GM19395 (cell line): ENCODE measurements around the gene POLG2.
"Not testable (repeated sequence)": the region's sequence is repeated elsewhere in the genome, so short reads cannot be mapped to it uniquely, and the experiment has no call there.

Source experiments
- ATAC-seq: cut with Tn5 transposase; IDR thresholded peaks from one replicate; pipeline ENCODE4 v1.9.1; 2021; ENCODE audit warnings: mild to moderate bottlenecking, moderate library complexity; ENCODE audit not compliant: unreplicated experiment

POLG2 gene

DNA sequence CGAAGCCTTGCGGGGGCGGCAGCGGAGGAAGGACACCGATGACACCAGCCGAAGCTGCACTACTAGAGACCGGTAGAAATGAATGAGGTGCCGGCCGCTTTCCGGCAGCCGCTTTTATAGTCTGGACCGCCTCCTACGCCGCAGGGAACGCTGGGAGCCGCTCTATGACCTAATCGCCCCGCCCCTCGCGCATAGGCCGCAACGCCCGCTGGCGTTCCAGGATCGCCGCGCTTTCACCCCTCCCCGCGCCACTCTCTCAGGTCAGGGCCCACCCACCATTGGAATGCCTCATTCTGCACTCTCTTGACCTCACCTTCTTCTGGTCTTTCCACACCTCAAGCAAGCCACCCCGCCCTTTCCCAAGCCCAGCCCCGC, 9.3 kb upstream of the POLG2 start, which contains the start of gene DDX5:
TSS of gene DDX5 (minus strand) at position 89 of the 375 bp plus-strand sequence. CDS start 170 bp downstream, outside the sequence.
- ATAC-seq, result peak; percentile 69

DNA sequence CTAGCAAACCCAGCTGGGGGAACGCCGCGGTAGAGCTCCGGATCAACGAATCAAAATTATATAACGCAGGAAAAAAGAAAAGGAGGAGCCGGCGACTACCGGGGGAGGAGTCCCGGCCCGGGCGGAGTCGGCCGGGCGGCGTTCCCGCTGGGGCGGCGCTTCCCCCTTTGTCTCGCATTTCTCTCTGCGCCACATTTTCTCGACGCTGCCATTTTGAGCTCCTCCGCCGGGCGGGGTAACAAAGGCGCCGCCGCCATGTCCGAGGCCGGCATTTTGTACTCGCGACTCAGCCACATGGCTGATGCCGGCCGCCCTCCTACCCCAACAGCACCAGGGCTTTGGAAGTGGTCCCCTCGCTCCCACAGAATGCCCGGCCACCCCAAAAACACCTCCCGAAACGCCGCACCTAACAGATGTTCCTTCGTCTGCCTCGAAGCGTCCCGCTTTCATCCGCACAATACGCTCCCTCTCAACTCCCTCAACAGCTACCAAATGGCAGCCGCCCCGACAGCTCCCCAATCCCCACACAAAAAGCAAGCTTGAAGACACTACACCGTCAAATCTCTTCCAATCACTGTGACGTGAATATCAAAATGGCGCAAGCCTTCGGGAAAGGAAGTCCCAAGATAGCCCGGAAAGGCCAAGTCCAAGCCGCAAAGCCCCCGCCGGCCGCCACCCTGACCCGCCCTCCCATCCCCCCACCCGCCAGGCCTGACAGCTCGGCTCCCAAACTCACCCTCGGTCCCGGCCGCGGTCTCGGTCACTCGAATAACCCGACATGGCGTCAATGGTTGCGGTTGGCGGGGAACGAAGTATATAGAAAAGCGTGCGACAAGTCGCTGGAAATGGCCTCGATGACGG, 8.7 kb upstream of the POLG2 start:
- peak; percentile 3 for ATAC-seq

DNA sequence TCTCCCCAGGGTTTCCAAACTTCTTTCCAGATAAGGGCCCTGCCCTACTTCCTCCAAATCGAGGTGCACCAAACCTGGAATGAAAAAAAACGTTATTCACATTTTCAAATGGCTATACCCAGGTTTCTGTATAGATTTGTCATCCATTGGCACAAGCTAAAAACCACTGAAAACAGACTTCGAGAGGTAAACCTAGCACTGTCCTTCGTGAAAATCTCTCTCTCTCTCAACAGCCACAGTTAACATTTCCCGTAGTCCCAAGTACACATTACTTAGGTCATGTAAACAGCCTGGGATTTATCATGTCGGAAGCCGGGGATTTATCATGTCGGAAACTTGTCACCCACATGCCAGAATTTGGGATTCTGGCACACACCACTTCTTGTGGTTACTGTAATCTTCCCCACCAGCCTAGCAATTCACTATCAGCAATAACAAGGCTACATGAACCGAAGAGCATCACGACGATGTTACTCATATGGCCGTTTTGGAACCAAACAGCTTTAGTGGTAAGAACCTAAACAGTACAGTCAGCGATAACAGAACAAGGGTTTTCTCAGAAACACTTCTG, 8.0 kb upstream of the POLG2 start:
- ATAC-seq, result no peak

DNA sequence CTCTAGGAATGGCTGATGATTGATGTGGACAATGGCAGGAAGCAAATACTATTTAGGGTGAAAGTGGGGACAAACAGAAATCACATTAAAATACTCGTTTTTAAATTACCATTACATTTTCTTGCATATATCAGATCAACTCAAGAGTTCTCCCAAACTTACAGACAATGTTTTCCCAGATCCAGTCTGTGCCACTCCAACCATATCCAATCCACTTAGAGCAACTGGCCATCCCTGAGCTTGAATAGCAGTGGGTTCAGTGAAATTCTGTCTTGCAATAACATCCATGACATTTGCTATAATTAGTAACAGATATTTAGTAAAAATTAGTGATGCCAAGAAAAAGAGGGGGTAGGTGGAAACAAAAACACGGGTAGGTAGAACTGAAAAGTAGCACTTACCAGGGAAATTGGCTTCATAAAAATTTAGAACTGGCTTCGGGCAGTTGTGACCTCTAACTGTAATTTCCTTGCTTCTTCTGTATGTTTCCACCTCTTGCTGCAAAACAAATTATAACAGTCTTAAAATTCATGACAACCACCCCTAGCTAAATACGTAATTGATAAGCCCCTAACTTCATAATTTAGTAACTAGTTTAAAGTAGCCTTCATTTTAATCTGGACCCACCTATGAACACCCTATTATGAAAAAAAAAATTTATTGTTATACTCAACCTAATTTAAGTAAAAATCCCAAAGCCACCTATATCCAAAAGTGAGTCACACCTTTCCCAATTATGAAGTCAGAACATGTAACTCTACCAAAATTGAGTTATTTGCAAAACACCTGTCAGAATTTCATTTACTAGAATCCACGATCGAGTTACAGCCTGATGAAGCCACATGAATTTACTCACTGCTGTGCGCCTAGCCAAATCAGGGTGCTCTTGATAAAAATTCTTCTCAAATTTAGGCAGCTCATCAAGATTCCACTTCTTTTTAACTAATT, 7.2 kb upstream of the POLG2 start:
- ATAC-seq, result no peak

DNA sequence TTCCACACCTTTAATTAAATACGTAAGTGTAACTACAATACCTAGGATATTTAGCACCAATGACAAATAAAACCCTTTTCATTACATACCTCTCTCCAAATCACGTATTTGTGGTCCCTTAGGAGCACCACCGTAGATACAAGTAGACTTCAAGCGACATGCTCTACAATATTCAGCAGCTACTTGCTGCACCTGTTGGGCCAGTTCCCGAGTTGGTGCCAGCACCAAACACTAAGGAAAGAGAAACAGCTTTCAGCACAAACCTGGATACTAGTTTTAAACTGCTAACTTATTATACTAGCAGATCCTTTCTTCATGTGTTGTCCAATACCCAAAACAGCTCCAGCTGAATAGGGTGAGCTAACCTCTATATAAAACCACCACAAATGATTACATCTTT, 6.5 kb upstream of the POLG2 start:
- no peak for ATAC-seq

DNA sequence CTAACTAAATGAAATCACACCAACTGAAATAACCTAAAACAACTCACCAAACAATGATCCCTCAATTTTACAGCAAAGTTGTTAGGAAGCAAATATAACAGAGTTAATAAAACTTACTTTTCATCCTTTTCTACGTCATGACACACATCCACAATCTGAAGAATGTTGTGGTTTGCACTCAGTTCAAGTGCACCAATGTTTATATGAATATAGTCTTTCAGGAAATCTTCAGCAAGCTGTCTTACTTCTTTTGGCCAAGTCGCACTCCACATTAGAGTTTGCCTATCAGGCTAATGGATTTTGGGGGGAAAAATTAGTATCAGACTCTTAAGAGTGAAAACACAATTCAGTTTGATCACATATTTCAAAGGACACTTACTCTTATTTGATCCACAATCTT, 6.0 kb upstream of the POLG2 start:
- ATAC-seq, result no peak

DNA sequence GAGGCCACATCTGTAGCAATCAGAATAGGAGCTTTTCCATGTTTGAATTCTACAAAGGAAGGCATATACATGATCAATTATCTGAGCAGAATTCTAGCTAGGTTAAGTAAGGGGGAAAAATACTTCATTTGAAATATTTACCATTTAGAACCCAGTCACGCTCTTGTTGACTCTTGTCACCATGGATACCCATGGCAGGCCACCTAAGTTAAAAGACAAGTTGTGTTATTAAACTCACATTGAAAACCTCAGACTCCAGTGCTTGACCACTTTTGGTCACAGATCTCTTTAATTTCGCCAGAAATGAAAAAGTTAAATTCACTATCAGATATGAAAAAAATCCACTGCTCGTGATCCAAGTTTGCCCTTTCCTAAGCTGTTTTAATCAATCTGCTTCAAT, 5.2 kb upstream of the POLG2 start:
- no peak for ATAC-seq

DNA sequence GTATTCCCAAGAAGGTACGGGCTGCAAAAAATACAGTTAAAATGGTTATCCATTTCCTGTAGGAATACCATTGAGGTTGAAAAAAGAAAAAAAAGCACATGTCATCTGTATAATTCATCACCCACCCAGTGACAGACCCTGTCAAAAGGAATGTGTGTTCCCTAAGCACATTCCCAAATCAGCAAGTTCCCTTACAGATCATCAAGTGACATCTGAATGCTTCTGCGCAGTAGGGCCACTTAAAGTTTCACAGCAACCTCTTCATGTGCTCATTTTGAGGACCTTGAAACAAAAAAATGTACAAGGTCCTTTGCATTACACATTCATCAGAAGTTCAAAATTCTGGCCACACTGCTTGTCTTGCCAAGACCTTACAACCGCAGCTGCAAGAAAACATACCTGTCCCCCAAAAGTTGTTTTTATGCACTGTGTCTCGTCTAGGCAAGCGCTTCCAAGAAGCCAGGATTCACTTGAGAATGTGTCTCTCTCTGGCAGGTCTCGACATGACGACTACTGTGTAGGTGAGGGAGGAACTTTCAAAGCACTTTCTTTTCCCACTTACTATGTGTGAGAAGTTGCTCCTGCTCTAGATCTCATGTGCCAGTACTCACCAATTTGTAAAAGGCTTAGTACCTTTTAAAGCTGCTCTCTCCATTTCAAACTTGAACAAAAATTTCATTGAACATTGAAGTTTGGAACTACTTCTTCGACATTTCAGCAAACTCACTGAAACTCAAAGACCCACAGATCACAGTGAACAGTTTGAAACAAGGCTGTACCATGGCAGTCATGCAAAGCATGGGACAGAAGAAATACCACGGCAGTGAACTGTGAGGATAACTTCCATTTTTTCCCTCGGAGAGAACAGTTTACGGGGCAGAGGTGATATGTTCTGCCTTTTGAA, 4.3 kb upstream of the POLG2 start:
- ATAC-seq, result no peak

DNA sequence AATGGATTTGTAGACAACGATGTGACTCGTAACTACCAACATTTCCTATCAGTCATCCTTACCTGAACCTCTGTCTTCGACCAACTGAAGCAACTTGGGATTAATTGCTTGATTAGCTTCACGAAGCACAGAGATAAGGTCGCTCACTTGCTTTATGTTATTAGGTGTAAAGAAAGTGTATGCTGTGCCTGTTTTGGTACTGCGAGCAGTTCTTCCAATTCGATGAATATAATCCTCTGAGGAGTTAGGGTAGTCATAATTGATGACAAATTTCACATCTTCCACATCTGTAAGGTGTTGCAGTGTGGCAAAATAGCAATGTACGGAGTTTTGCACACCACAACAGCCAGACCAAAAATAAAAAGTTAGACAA, 3.6 kb upstream of the POLG2 start:
- ATAC-seq, result no peak

DNA sequence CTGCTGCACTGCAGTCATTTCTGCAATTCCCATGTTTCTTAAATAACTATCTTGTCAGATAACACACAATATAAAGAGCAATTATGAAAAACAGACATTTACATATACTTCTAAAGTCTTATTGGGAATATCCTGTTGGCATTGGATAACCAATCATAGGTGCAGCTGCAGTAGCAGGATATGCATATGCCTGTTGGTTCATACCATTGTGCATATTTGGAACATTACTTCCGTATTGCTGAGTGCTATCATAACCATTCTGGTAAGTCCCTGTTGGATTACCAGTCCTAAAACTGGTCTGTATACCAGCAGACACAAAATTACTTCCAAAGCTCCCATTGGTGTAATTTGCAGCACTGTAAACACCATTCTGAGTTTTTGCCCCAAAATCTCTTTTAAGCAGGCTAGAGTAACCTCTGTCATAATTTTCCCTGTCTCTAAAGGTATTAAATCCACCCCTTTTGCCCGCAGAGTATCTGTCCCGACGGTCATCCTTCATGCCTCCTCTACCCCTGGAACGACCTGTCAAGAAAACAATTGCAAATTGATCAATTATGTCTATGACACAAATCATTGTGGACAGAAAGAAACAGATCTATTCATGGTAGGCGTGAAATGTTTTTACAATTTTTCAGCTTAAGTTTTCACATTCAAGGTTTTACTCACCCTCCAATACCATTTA, 3.1 kb upstream of the POLG2 start:
- no peak for ATAC-seq

DNA sequence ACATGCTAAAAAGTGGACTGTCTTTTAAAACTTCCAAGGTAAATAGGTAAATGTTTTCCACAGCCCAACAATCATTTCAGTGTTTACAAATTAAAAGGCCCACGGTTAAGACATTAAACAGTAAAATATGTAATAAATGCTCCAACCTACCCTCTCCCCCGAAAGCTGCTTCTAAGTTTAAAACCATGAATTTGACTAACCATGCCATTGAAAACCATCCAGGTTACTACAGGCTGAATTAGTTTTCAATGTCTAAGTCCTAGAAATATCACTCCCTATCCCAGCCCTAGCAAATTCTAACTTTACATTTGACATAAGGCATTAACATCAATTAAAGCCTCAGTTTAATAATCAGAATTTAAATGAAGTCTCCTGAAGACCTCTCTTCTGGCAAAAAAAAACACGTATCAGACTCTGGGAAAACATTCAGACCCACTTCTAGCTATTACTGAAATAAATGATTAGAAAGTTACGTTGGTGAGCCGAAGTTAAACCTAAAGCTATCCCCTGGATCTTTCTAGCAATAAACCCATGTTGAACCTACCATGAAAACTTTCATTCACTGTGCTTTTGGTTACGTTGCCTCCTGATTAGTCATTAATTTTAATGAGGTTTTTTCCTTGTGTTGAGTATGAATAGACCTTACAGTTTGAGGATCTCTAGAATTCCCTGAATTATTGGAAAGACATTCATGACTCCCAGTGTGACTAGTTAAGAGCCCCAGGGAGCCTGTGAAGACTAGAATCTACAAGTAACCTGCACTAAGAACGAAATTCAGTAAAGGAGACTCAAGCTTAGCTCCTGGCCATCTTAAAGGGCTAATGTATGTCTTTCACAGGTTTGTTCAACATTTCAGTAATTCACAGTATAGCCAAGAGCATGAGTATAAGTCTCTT, 1.7 kb upstream of the POLG2 start:
- ATAC-seq, result no peak

DNA sequence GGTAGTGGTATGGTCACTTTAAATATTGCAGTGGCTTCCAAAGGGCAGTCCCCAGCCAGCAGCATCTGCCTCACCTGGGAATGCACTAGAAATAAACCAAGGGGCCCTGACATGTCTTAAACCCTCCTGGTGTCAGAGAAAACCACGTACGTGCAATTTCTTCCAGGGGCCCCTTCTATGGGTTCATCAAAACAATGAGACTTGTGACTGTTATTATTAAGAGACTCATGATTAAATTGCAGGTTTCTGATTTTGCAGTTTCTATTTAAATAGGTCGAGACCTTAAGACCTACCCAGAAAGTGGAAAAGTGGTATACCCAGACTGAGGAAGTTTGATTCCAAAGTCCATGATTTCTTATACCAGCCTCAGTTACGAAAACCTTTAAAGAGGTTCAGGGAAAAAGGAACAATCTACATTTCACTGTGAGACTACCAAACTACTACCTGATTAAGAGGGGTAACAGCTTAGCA, 746 bp upstream of the POLG2 start:
- ATAC-seq, result no peak

DNA sequence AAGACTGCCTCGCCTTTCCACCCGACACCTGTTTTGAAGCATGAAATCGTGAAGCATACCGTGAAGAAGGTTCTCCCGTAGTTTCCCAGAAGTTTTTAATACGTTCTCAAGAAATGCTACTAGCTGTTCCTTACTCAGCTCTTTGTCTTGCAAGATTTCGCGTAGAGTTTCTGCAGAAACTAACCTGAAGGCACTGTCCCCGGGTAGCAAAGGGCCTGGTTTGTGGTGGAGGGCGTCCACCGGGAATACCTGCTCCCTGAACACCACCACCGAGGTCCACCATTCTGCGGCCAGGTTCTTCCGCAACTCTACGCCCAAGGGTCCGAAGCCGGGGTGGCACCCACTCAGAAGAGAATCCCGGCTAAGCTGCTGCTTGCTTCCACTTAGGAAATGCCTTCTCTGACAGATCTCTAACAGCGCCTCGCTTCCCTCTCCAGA, 487 bp downstream of the POLG2 start:
- ATAC-seq, result no peak

DNA sequence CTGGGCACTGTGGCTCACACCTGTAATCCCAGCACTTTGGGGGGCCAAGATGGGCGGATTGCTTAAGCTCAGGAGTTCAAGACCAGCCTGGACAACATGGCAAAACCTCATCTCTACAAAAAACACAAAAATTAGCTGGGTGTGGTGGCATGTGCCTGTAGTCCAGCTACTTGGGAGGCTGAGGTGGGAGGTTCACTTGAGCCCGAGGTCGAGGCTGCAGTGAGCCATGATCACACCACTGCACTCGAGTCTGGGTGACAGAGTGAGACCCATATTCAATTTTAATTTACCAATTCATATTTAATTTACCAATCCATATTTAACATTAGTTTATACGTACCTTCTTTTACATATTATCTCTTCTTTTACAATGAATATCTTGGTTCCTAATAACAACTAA, 1.6 kb downstream of the POLG2 start:
- not testable (repeated sequence) for ATAC-seq

DNA sequence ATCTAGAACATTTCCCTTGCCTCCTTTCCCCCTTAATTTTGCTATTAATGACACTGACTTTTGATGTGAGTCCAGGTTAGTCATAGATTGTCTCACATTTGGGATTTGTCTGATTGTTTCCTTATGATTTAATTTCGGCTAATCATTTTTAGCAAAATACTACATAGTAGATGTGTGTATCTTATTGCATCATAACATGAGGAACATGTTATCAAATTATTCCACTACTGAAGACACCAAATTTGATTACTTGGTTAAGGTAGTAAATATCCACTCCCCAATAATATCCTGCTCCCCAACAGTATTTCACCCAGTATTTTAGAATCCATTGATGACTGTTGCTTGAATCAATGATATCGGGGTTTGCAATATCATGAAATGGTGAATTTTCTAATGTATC, 2.7 kb downstream of the POLG2 start:
- no peak for ATAC-seq

DNA sequence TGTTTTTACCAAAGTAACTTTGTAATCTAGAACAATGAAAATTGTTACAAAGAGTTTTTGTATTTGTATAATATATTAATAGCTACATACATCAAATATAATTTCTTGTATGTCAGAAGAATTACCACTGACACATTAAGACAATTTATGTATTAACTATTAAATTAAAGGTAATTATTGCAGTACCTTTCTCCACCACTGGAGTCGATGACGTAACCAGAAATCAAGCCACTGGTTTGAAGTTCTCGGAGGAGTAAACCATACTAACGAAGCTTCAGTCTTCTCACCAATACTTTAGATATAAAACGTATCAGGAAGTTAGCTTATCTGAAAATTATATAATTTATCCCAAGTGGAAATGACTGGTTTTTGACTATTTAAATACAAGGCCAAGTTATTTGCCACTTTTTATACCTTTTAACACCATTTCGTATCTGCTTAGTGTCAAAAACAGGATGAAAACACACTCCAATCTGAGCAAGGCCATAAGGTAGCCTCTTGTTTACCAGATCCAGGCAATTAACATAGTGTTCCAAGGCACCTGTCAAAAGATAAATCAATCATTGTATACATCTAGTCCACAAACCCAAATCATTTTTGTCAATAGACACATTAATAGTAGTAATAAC, 4.3 kb downstream of the POLG2 start:
- ATAC-seq, result no peak

DNA sequence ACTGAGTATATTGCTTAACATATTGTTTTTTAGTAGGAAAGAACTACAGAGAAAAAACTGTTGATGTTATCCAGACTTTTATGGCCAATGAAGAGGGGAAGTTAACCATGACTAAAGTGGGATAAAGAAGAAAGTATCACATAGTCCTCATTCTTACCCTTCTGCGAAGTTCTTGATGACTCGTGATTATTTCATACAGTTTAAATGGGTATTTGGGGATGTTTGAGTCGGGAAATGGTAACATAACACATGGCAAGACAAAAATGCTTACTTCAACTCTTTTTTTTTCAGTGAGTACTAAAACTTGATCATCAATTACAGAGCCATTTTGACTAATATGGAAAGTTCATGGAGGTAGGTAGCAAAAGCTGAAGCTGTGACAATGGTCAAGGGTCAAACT, 4.9 kb downstream of the POLG2 start:
- ATAC-seq, result no peak
